OCI-LY3 (cell line): ENCODE measurements around the gene SNAPC2.
"Not testable (repeated sequence)": the region's sequence is repeated elsewhere in the genome, so short reads cannot be mapped to it uniquely, and the experiment has no call there.

Experiments
- H2AFZ ChIP-seq: fragments of 200-600, 300-600 bp; shearing (Covaris generic); 2 replicates; pipeline ENCODE4 v1.6.0; 2014; ENCODE audit warnings: antibody characterized with exemption, low read depth, low read length
- H3K27ac ChIP-seq: fragments of 200-600, 300-600 bp; sonication (generic); 2 replicates; pipeline ENCODE4 v1.5.1; 2014; ENCODE audit warnings: mild to moderate bottlenecking, low read length, moderate library complexity, mixed read lengths
- H3K27me3 ChIP-seq: fragments of 200-600, 300-600 bp; sonication (generic); 2 replicates; pipeline ENCODE4 v1.6.1; 2014; ENCODE audit warnings: low read depth, low read length, mixed read lengths
- H3K36me3 ChIP-seq: fragments of 200-600, 300-600 bp; sonication (generic); replicated peaks from 2 replicates; pipeline ENCODE3; 2014; ENCODE audit warnings: low read depth, low read length, mixed read lengths
- H3K4me1 ChIP-seq: fragments of 300-600, 200-600 bp; sonication (generic); 2 replicates; pipeline ENCODE4 v1.6.1; 2014; ENCODE audit warnings: low read length, mixed read lengths
- H3K4me2 ChIP-seq: fragments of 200-600, 300-600 bp; sonication (generic); 2 replicates; pipeline ENCODE4 v1.6.1; 2014; ENCODE audit warnings: low read length, mixed read lengths
- H3K4me3 ChIP-seq: fragments of 300-600, 200-600 bp; sonication (generic); 2 replicates; pipeline ENCODE4 v1.5.1; 2014; ENCODE audit warnings: antibody characterized with exemption, mild to moderate bottlenecking, low read length, moderate library complexity
- H3K79me2 ChIP-seq: fragments of 300-600, 200-600 bp; shearing (Covaris generic); 2 replicates; pipeline ENCODE4 v1.6.1; 2014; ENCODE audit warnings: mild to moderate bottlenecking, low read length, mixed read lengths
- H3K9ac ChIP-seq: fragments of 300-600, 200-600 bp; shearing (Covaris generic); 2 replicates; pipeline ENCODE4 v1.6.0; 2014; ENCODE audit warnings: mild to moderate bottlenecking, low read length, moderate library complexity
- H3K9me3 ChIP-seq: fragments of 200-600, 300-600 bp; shearing (Covaris generic); 2 replicates; pipeline ENCODE4 v1.6.1; 2014; ENCODE audit warnings: low read length, mixed read lengths; ENCODE audit not compliant: insufficient read depth
- H4K20me1 ChIP-seq: fragments of 200-600, 300-600 bp; sonication (generic); 2 replicates; pipeline ENCODE4 v1.6.1; 2016; ENCODE audit warnings: low read length, mixed read lengths; ENCODE audit not compliant: insufficient read depth
- CTCF ChIP-seq: fragments of 200-600, 300-600 bp; sonication (generic); IDR thresholded peaks from 2 replicates; pipeline ENCODE4 v1.5.1; 2014; ENCODE audit warnings: antibody characterized with exemption, low read length, low read depth
- EZH2phosphoT487 ChIP-seq: fragments of 200-600 bp; shearing (Covaris generic); IDR thresholded peaks from 2 replicates; pipeline ENCODE4 v1.6.1; 2018; ENCODE audit warnings: antibody characterized with exemption, mixed run types, low read depth

SNAPC2 gene

DNA sequence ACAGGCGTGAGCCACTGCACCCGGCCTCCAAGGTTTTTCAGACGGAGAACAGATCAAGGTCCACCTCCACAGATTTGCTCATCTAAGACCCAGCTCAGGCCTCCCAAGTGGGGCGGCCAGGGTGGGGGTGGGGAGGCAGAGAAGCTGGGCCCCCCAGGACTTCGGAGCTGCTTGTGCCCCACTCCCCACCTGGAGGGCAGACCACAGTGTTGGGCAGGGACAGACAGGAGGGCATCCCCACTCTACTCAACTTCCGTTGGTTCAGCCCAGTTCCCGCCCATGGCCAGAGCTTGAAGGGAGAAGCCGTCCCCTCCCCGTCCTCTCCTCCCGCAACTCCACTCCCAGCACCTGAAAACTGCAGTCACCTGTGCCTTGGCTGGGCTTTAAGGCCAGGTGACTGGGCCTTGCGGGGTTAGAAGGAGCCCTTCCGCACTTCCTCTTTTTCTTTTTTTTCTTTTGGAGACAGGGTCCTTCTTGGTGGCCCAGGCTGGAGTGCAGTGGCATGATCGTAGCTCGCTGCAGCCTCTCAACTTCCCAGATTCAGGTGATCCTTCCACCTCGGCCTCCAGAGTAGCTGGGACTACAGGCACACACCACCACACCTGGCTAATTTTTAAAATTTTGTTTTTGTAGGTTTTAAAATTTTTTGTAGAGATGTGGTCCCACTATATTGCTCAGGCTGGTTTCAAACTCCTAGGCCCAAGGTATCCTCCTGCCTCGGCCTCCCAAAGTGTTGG lies 32.6 kb upstream of the SNAPC2 start:
- Histone ChIP-seq H3K27ac (no peak overlapping the region), H3K4me3 (no peak overlapping the region), H2AFZ (no peak overlapping the region), H3K27me3 (no peaks in the 10 kb centered on the region), H3K4me1 (no peaks in the 10 kb centered on the region), H3K4me2 (no peak overlapping the region), H4K20me1 (no peaks in the 10 kb centered on the region), H3K79me2 (no peaks in the 10 kb centered on the region), H3K36me3 (no peaks in the 10 kb centered on the region), H3K9ac (no peak overlapping the region), H3K9me3 (no peaks in the 10 kb centered on the region)
- TF ChIP-seq CTCF: no peak
- TF ChIP-seq EZH2phosphoT487: no peak

DNA sequence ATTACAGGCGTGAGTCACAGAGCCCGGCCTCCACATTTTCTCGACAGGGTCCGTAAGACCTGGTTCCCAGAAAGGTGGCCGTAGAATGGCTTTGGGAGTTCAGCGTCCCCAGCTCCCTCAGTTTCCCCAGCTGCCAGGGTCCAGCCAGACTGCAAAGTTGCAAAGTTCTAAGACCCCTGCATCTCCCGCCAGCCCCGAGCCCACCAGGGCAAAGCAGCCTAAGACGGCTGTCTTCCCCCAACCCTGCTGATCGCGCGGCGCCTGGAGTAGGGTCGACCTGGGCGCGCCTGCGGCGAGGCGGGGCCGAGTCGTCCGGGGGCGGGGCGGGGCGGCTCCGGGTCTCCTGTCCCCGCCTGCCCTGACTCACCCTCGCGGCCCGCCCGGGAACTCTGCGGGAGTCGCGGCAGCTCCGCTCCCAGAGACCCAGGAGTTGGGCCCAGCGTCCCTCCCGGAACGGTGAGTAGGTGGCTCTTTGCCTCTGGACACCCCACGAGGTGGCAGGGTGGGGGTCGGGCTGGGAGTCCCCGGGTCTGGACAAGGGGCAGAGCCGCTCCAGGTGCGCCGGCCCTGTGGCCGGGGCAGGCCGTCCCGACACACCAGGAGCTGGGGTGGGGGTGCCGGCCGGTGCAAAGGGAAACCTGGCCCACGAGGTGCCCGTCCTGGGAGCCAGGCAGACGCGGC lies 31.9 kb upstream of the SNAPC2 start, which contains the start of gene LRRC8E:
Gene LRRC8E (plus strand): TSS at position 366 of the 681 bp plus-strand sequence. CDS start 7,094 bp downstream, outside the sequence.
- H3K79me2 ChIP-seq: no peaks in the 10 kb centered on the region
- H3K27ac ChIP-seq: no peak within 1 kb of the TSS
- no peak within 1 kb of the TSS for H3K9ac ChIP-seq
- no peaks in the 10 kb centered on the region for H4K20me1 ChIP-seq
- H3K4me1 ChIP-seq: no peaks in the 10 kb centered on the region
- H3K27me3 ChIP-seq: no peaks in the 10 kb centered on the region
- no peaks in the 10 kb centered on the region for H3K36me3 ChIP-seq
- no peak within 1 kb of the TSS for H2AFZ ChIP-seq
- no peak within 1 kb of the TSS for H3K4me2 ChIP-seq
- H3K4me3 ChIP-seq: no peak within 1 kb of the TSS
- no peak for TF ChIP-seq EZH2phosphoT487
- no peak for TF ChIP-seq CTCF
- no peaks in the 10 kb centered on the region for H3K9me3 ChIP-seq

DNA sequence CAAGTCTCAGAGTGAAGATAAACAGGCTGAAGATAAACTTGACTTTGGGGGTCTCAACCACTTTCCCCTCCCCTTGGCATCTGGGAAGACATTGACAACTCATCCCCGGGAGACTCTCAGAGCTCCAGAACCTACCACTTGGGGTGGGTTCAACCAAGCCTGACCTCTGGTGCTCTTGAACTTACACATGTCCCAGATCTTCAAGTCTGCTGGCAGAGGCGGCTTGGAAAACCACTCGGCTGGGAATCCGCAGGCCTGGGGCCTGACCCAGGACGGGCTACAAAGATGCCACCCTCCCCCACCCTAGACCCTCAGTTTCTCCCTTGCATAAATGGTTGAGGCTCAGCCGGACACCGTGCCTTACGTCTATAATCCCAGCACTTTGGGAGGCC lies 31.3 kb upstream of the SNAPC2 start:
- no peak overlapping the region for H3K9ac ChIP-seq
- H3K79me2 ChIP-seq: no peaks in the 10 kb centered on the region
- H3K9me3 ChIP-seq: no peaks in the 10 kb centered on the region
- no peak overlapping the region for H2AFZ ChIP-seq
- H3K4me1 ChIP-seq: no peaks in the 10 kb centered on the region
- no peaks in the 10 kb centered on the region for H3K36me3 ChIP-seq
- no peak overlapping the region for H3K27ac ChIP-seq
- no peak overlapping the region for H3K4me3 ChIP-seq
- no peaks in the 10 kb centered on the region for H3K27me3 ChIP-seq
- H3K4me2 ChIP-seq: no peak overlapping the region
- no peak for TF ChIP-seq EZH2phosphoT487
- TF ChIP-seq CTCF: no peak
- H4K20me1 ChIP-seq: no peaks in the 10 kb centered on the region

- H3K79me2 ChIP-seq, H3K36me3 ChIP-seq, H3K27ac ChIP-seq, H3K9me3 ChIP-seq, H2AFZ ChIP-seq, H3K4me2 ChIP-seq, H3K4me1 ChIP-seq, H3K27me3 ChIP-seq, H4K20me1 ChIP-seq, H3K4me3 ChIP-seq, H3K9ac ChIP-seq: not testable (repeated sequence)
Measured at GRCh38 chr19:7893362-7894101, 26.6 kb upstream of the SNAPC2 start.
